SK-N-SH (cell line): ENCODE data around the gene AKAP4. TPM values are rescaled to one million over a fixed set of nuclear protein-coding genes. Genes with fewer than 3 reads are reported as not detected.

ENCODE experiments used
- CTCF ChIA-PET: fragments of 300-600, 350-600 bp; formaldehyde crosslinking; extraction: SDS; loops from one replicate; lab custom pipeline; 2021; lab: Yijun Ruan, JAX
- POLR2A ChIA-PET: fragments of 350-600 bp; sonication (Branson Sonifier 250); formaldehyde crosslinking; extraction: SDS; loops from one replicate; lab custom pipeline; 2020; ENCODE audit warnings: antibody characterized with exemption, inconsistent platforms; lab: Yijun Ruan, JAX
- DNase-seq: peaks from one replicate; pipeline ENCODE4 v3.0.0; 2012
- H2AFZ ChIP-seq: fragments of 200-600 bp; sonication (generic); 2 replicates; pipeline ENCODE4 v1.8.1; 2016; ENCODE audit warnings: antibody characterized with exemption, mild to moderate bottlenecking, low read depth
- H3F3A ChIP-seq: fragments of 200-600 bp; sonication (generic); replicated peaks from 2 replicates; pipeline ENCODE3; 2016; ENCODE audit warnings: antibody characterized with exemption, mild to moderate bottlenecking; ENCODE audit not compliant: insufficient read depth
- H3K27ac ChIP-seq, 2 experiments: fragments of 200-500 bp in 1 of 2; fragments of 200-600 bp in 1 of 2; sonication (Bioruptor generic) in 1 of 2; sonication (generic), shearing (Covaris generic) in 1 of 2; 2 replicates each; pipeline versions ENCODE4 v1.5.1 to v1.6.1; 2014 to 2016; ENCODE audit warnings: low read depth in 2 of 2, inconsistent platforms in 1 of 2, low read length in 1 of 2, mild to moderate bottlenecking in 1 of 2, mixed read lengths in 1 of 2
- H3K27me3 ChIP-seq: fragments of 200-600 bp; sonication (generic), shearing (Covaris generic); 2 replicates; pipeline ENCODE4 v1.6.1; 2016; ENCODE audit warnings: mixed run types; ENCODE audit not compliant: insufficient read depth
- H3K36me3 ChIP-seq, 2 experiments: fragments of 200-500 bp in 1 of 2; fragments of 200-600 bp in 1 of 2; sonication (Bioruptor generic) in 1 of 2; sonication (generic) in 1 of 2; replicated peaks in 1 of 2; 2 replicates each; pipeline versions ENCODE3 to v1.5.1; 2014 to 2016; ENCODE audit warnings: low read length in 1 of 2, mild to moderate bottlenecking in 1 of 2; ENCODE audit not compliant: insufficient read depth in 2 of 2, control insufficient read depth in 1 of 2
- H3K4me1 ChIP-seq, 2 experiments: fragments of 200-500 bp in 1 of 2; fragments of 200-600 bp in 1 of 2; sonication (Bioruptor generic) in 1 of 2; sonication (generic), shearing (Covaris generic) in 1 of 2; 2 replicates each; pipeline versions ENCODE4 v1.5.1 to v1.6.1; 2014 to 2016; ENCODE audit warnings: low read depth in 1 of 2, low read length in 1 of 2, mixed run types in 1 of 2; ENCODE audit not compliant: insufficient read depth in 2 of 2, control insufficient read depth in 1 of 2
- H3K4me2 ChIP-seq: fragments of 200-600 bp; sonication (generic), shearing (Covaris generic); 2 replicates; pipeline ENCODE4 v1.6.1; 2017; ENCODE audit warnings: mixed run types
- H3K4me3 ChIP-seq, 2 experiments: fragments of 200-500 bp in 1 of 2; fragments of 200-600 bp in 1 of 2; sonication (Bioruptor generic) in 1 of 2; sonication (generic), shearing (Covaris generic) in 1 of 2; 2 replicates each; pipeline versions ENCODE4 v1.5.1 to v1.8.1; 2014 to 2016; ENCODE audit warnings: low read depth in 2 of 2, inconsistent platforms in 1 of 2, low read length in 1 of 2, mild to moderate bottlenecking in 1 of 2, mixed read lengths in 1 of 2, moderate library complexity in 1 of 2
- H3K79me2 ChIP-seq: fragments of 200-600 bp; sonication (generic); 2 replicates; pipeline ENCODE4 v1.8.1; 2017; ENCODE audit warnings: mild to moderate bottlenecking; ENCODE audit not compliant: insufficient read depth
- H3K9ac ChIP-seq: fragments of 200-600 bp; sonication (generic); 2 replicates; pipeline ENCODE4 v1.6.1; 2017; ENCODE audit warnings: mixed run types
- H3K9me2 ChIP-seq: fragments of 200-600 bp; sonication (generic); 2 replicates; pipeline ENCODE4 v1.6.1; 2017; ENCODE audit warnings: mixed run types
- H3K9me3 ChIP-seq: fragments of 200-600 bp; sonication (generic); 2 replicates; pipeline ENCODE4 v1.6.1; 2017; ENCODE audit warnings: mixed run types, mild to moderate bottlenecking, moderate library complexity
- H4K20me1 ChIP-seq: fragments of 200-600 bp; sonication (generic); 2 replicates; pipeline ENCODE4 v1.6.1; 2017; ENCODE audit warnings: mild to moderate bottlenecking, mixed run types; ENCODE audit not compliant: insufficient read depth
- CTCF ChIP-seq: fragments of 200-600 bp; sonication (generic); IDR thresholded peaks from 2 replicates; pipeline ENCODE4 v1.6.1; 2017; ENCODE audit warnings: antibody characterized with exemption, mild to moderate bottlenecking, moderate library complexity
- ELF1 ChIP-seq: IDR thresholded peaks from 2 replicates; pipeline ENCODE4 v1.4.0; 2012
- JUND ChIP-seq: IDR thresholded peaks from 2 replicates; pipeline ENCODE4 v1.4.0; 2012
- MXI1 ChIP-seq: IDR thresholded peaks from 2 replicates; pipeline ENCODE4 v1.6.1; 2012; ENCODE audit warnings: mild to moderate bottlenecking, low read depth, low read length, improper control_type of control experiment
- NFIC ChIP-seq: IDR thresholded peaks from 2 replicates; pipeline ENCODE4 v1.4.0; 2012; ENCODE audit warnings: borderline replicate concordance
- NRF1 ChIP-seq: IDR thresholded peaks from 2 replicates; pipeline ENCODE4 v1.6.1; 2012; ENCODE audit warnings: low read depth, mild to moderate bottlenecking, low read length
- SIN3A ChIP-seq: IDR thresholded peaks from 2 replicates; pipeline ENCODE4 v1.6.1; 2012; ENCODE audit warnings: low read depth, mild to moderate bottlenecking, low read length, moderate library complexity, borderline replicate concordance
- TAF1 ChIP-seq: IDR thresholded peaks from 2 replicates; pipeline ENCODE4 v1.6.1; 2012; ENCODE audit warnings: low read depth, mild to moderate bottlenecking, low read length, moderate library complexity, borderline replicate concordance
- USF1 ChIP-seq: IDR thresholded peaks from 2 replicates; pipeline ENCODE4 v1.4.0; 2012; ENCODE audit warnings: low read depth, borderline replicate concordance
- USF2 ChIP-seq: fragments of 150-350 bp; IDR thresholded peaks from 2 replicates; pipeline ENCODE4 v1.6.1; 2017; ENCODE audit warnings: antibody characterized with exemption, low read length, low read depth, borderline replicate concordance
- YY1 ChIP-seq: IDR thresholded peaks from 2 replicates; pipeline ENCODE4 v1.4.0; 2012; ENCODE audit warnings: low read depth, mild to moderate bottlenecking
- ZBTB33 ChIP-seq: IDR thresholded peaks from 2 replicates; pipeline ENCODE4 v1.4.0; 2012; ENCODE audit warnings: low read depth, borderline replicate concordance
- WGBS: methylation state at CpG from one replicate; pipeline ENCODE4 v1.1.6; 2017; ENCODE audit warnings: low lambda C conversion rate; 5-methylcytosine and 5-hydroxymethylcytosine counted together
- polyA plus RNA-seq, 3 experiments: library from polyadenylated mRNA; depleted of rRNA; stranded (reverse); fragments of >200 nt; gene quantifications; 2 replicates each; pipeline ENCODE4 v1.2.3, GENCODE V29; 2012
- small RNA-seq, 7 experiments: library from RNA; depleted of rRNA; stranded (forward); fragments of <200 nt; gene quantifications; one replicate each; pipeline ENCODE3, GENCODE V24; 2012

The AKAP4 gene
- polyA plus RNA-seq, 1 of the 3 experiments (the other 2 are of a cell fraction): not detected

GRCh38 chrX:50152456-50152855 is 48.4 kb downstream of the AKAP4 start (continued):
- TF ChIP-seq USF2 (no peak), TAF1 (no peak)

GRCh38 chrX:50147972-50148371 is 52.8 kb downstream of the AKAP4 start:
- Histone ChIP-seq H3K9me2 (no peaks in the 10 kb centered on the region), H2AFZ (no peak overlapping the region), H3K27ac (no peak overlapping the region), H3K36me3 (no peaks in the 10 kb centered on the region), H3K4me1 (no peaks in the 10 kb centered on the region), H4K20me1 (no peaks in the 10 kb centered on the region), H3K79me2 (no peaks in the 10 kb centered on the region), H3K9ac (no peak overlapping the region), H3K4me3 (no peak overlapping the region), H3K27me3 (no peaks in the 10 kb centered on the region), H3K9me3 (no peaks in the 10 kb centered on the region), H3F3A (no peaks in the 10 kb centered on the region), H3K4me2 (no peak overlapping the region)
- DNase-seq: no peak
- ChIA-PET POLR2A (no interaction called here), CTCF (no interaction called here)
- TF ChIP-seq CTCF: no peak
- TF ChIP-seq USF2: no peak
- no peak for TF ChIP-seq JUND
- TF ChIP-seq YY1: no peak
- no peak for TF ChIP-seq ELF1
- no peak for TF ChIP-seq ZBTB33
- TF ChIP-seq NFIC: no peak
- no peak for TF ChIP-seq NRF1
- TF ChIP-seq MXI1: no peak
- no peak for TF ChIP-seq USF1
- TF ChIP-seq SIN3A: no peak
- WGBS: 36% methylated on average over 7 of the region's 7 CpGs

Small RNA genes within 50 kb of the gene (small RNA-seq; reads per million reads assigned to genes)
- gene PYY3 (0 to 3.4 (median 0) reads per million in 7 experiments), gene RF00019 (0 reads per million in 7 experiments)

Other genes with a start within 250 kb of the AKAP4 start
- gene CCNB3, start 3.8 kb upstream of the AKAP4 start, polyA plus RNA-seq (2012; rRNA removed): 0.28 and 1.8 TPM in 2 replicates